K562 (cell line): ENCODE data around the gene SLAIN1. TPM values are rescaled to one million over a fixed set of nuclear protein-coding genes. Genes with fewer than 3 reads are reported as not detected.

Experiments
- ATAC-seq: fragments of 200-7000 bp; cut with Tn5 transposase; 3 replicates; pipeline ENCODE4 v1.9.1; 2020; ENCODE audit warnings: moderate library complexity
- BruUV-seq: library from RNA; stranded (reverse); fragments of 400-500 nt; replicated peaks from 2 replicates; lab custom pipeline; 2021; lab: Mats Ljungman, UMichigan
- CTCF ChIA-PET: fragments of 300-600 bp; formaldehyde crosslinking; extraction: SDS; loops from one replicate; lab custom pipeline; 2021; ENCODE audit warnings: low intra/inter-chr PET ratio; lab: Yijun Ruan, JAX
- POLR2A ChIA-PET: fragments of 300-600, 350-650 bp; sonication (Branson Sonifier 250); formaldehyde crosslinking; extraction: SDS; loops from one replicate; lab custom pipeline; 2021; ENCODE audit warnings: antibody characterized with exemption, inconsistent platforms; lab: Yijun Ruan, JAX
- DNase-seq, 4 experiments: peaks; one replicate each; pipeline versions ENCODE4 v3.0.0 to v3.0.0-alpha.2; 2011 to 2018; ENCODE audit warnings: low spot score in 3 of 4, mixed read lengths in 3 of 4; ENCODE audit errors: extremely low read depth in 1 of 4
- FAIRE-seq: peaks from 2 replicates; lab custom pipeline; 2011; peaks lifted over from hg19 to GRCh38; lab: Jason Lieb, UNC
- H2AFZ ChIP-seq: 2 replicates; pipeline ENCODE4 v1.6.0; 2011; ENCODE audit warnings: low read depth, low read length, control low read depth, inconsistent platforms
- H3K27ac ChIP-seq: fragments of 200-600 bp; 3 replicates; pipeline ENCODE4 v1.8.0; 2011; ENCODE audit warnings: low read depth, mild to moderate bottlenecking, control low read depth, inconsistent platforms, low read length, moderate library complexity, mixed read lengths; ENCODE audit errors: extremely low read depth
- H3K27me3 ChIP-seq, 2 experiments: fragments of 300-600 bp in 1 of 2; 2 replicates in 1 of 2; 3 replicates in 1 of 2; pipeline versions ENCODE4 v1.6.0 to v1.8.0; 2011; ENCODE audit warnings: inconsistent platforms in 2 of 2, low read length in 2 of 2, mild to moderate bottlenecking in 1 of 2, mixed read lengths in 1 of 2, moderate library complexity in 1 of 2; ENCODE audit not compliant: control insufficient read depth in 2 of 2, insufficient read depth in 2 of 2
- H3K36me3 ChIP-seq: fragments of 300-600 bp; 3 replicates; pipeline ENCODE4 v1.8.0; 2011; ENCODE audit warnings: mild to moderate bottlenecking, low read length, inconsistent platforms; ENCODE audit not compliant: control insufficient read depth, insufficient read depth
- H3K4me1 ChIP-seq, 2 experiments: fragments of 200-600 bp in 1 of 2; replicated peaks in 1 of 2; 2 replicates in 1 of 2; 3 replicates in 1 of 2; pipeline versions ENCODE4 v1.5.1 to v1.8.0; 2011; ENCODE audit warnings: inconsistent platforms in 2 of 2, low read length in 2 of 2, mild to moderate bottlenecking in 1 of 2, mixed read lengths in 1 of 2, moderate library complexity in 1 of 2; ENCODE audit not compliant: control insufficient read depth in 2 of 2, insufficient read depth in 2 of 2
- H3K4me2 ChIP-seq: 2 replicates; pipeline ENCODE4 v1.6.1; 2011; ENCODE audit warnings: low read length, control low read depth, inconsistent platforms, mixed read lengths; ENCODE audit not compliant: insufficient read depth
- H3K4me3 ChIP-seq: fragments of 200-600 bp; sonication (generic), shearing (Covaris generic); 2 replicates; pipeline ENCODE4 v1.5.1; 2016; ENCODE audit warnings: control low read depth, inconsistent platforms
- H3K79me2 ChIP-seq: fragments of 200-600 bp; 3 replicates; pipeline ENCODE4 v1.8.0; 2011; ENCODE audit warnings: low read length, inconsistent platforms; ENCODE audit not compliant: control insufficient read depth, insufficient read depth
- H3K9ac ChIP-seq, 2 experiments: 2 replicates each; pipeline versions ENCODE4 v1.6.0 to v1.6.1; 2011; ENCODE audit warnings: low read depth in 2 of 2, low read length in 2 of 2, control low read depth in 1 of 2, inconsistent platforms in 1 of 2, mild to moderate bottlenecking in 1 of 2, mixed read lengths in 1 of 2; ENCODE audit not compliant: insufficient read depth in 1 of 2
- H3K9me1 ChIP-seq: one replicate; pipeline ENCODE4 v1.6.0; 2011; ENCODE audit warnings: inconsistent platforms, mild to moderate bottlenecking, low read length, moderate library complexity; ENCODE audit not compliant: control insufficient read depth, insufficient read depth
- H3K9me3 ChIP-seq: replicated peaks from 2 replicates; pipeline ENCODE4 v1.5.1; 2011; ENCODE audit warnings: low read depth, low read length, inconsistent platforms; ENCODE audit not compliant: control insufficient read depth, insufficient read depth
- H4K20me1 ChIP-seq: replicated peaks from 2 replicates; pipeline ENCODE4 v1.6.1; 2011; ENCODE audit warnings: low read length, inconsistent platforms, mixed read lengths; ENCODE audit not compliant: control insufficient read depth, insufficient read depth
- MAFG ChIP-seq: fragments of 450-650 bp; conservative IDR thresholded peaks from 2 replicates; pipeline ENCODE4 v1.6.1; 2016; ENCODE audit warnings: missing genetic modification characterization, missing compliant biosample characterization
- SRSF7 ChIP-seq: fragments of 200-400 bp; formaldehyde crosslinking; optimal IDR thresholded peaks from 2 replicates; pipeline ENCODE3; 2017; ENCODE audit warnings: mild to moderate bottlenecking, low read depth, low read length
- WGBS: fragments of 100-300 bp; shearing (Covaris generic); methylation state at CpG from one replicate; pipeline ENCODE4 v1.1.6; 2016; ENCODE audit warnings: low coverage, mixed read lengths; ENCODE audit not compliant: insufficient coverage; ENCODE audit errors: missing lambda C conversion rate; 5-methylcytosine and 5-hydroxymethylcytosine counted together
- in situ Hi-C: fragments of 300-500 bp; cut with MboI; formaldehyde crosslinking; loops from 4 replicates; pipeline ENCODE4 v1.15.0; 2018; ENCODE audit warnings: inconsistent platforms, mixed read lengths
- intact Hi-C: fragments of 100-400 bp; cut with micrococcal nuclease; formaldehyde crosslinking; loops from 2 replicates; pipeline ENCODE4 v1.14.2; 2022
- polyA plus RNA-seq, 8 experiments: library from polyadenylated mRNA; depleted of rRNA in 4 of 8; stranded (reverse) in 5 of 8; unstranded in 3 of 8; fragments of >200 nt; fragmentation: Nextera tagmentation in 2 of 8; fragmentation: Illumina TruSeq in 1 of 8; extraction: Ambion mirVana in 2 of 8; extraction: Trizol in 1 of 8; gene quantifications; 2 replicates each; pipeline versions ENCODE4 v1.2.1 to v1.2.3, GENCODE V29; 2011 to 2014; ENCODE audit warnings: inconsistent platforms in 1 of 8, missing spikeins in 1 of 8
- total RNA-seq, 7 experiments: library from RNA; depleted of rRNA in 6 of 7; stranded (reverse); fragments of >200 nt in 6 of 7; fragmentation: Illumina TruSeq in 2 of 7; extraction: Trizol in 2 of 7; gene quantifications; 2 replicates each; pipeline versions ENCODE4 v1.2.1 to v1.2.3, GENCODE V29; 2011 to 2021; ENCODE audit warnings: low replicate concordance in 1 of 7
- TF ChIP-seq, protein P1 (sequence below), 2 experiments: fragments of 200-800 bp in 1 of 2; sonication (Bioruptor generic) in 1 of 2; sonication (generic) in 1 of 2; formaldehyde crosslinking in 1 of 2; IDR thresholded peaks in 1 of 2; conservative IDR thresholded peaks in 1 of 2; 2 replicates each; pipeline versions ENCODE4 v1.5.0 to v1.6.1; 2016 to 2020; ENCODE audit warnings: missing compliant biosample characterization in 1 of 2, missing genetic modification characterization in 1 of 2, missing genetic modification reagents in 1 of 2

The SLAIN1 gene
- total and polyA plus RNA-seq, 9 of the 15 experiments (the other 6 are each of a cell fraction or from before 2014, with no cell fraction given) = 0.07 to 0.40 (median 0.10) TPM; not detected in 3

DNA sequence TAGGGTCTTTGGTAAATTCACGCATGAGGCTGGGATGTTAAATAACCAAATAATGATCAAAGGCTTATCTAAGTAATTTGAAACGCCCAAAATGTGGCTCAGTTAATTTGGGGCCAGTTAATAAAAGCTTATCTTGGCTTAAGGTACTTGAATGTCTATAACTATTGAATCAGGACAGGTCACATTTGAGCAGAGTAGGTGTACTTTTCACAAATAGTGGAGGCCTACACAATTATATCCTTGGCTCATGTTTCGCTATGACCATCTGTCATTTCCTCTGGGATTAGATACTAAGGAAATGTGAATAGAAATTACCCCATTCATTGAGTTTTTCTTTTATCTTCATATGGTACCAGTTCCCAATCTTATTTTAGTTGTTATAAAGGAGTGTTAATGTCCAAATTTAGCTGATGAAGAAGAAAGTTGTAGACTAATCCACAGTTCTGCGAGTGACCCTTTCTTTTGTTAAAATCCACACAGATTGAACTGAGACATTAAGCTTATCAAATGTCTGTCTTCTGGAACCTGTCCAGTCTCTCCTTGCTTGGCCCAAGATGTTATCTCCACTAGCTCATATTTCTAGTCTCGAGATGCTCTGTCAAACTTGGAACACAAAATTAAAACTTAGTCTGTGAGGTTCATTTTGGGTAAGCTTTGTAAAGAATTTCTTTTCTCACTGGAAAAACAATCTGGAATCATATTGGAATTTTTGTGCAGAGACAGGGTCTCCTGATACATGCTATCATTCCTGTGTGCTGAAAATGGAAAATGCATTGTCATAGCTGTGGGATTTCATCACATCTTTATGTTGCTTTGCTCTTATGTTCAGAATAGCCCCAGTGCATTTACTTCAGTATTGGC, 31.0 kb downstream of the SLAIN1 start:
- intact Hi-C loops (no loop called here), in situ Hi-C loops (no loop called here)
- Histone ChIP-seq H3K4me1 (no peaks in the 10 kb centered on the region), H3K36me3 (no peaks in the 10 kb centered on the region), H2AFZ (no peak overlapping the region), H3K79me2 (no peaks in the 10 kb centered on the region), H3K9me1 (no peaks in the 10 kb centered on the region), H3K9ac (no peak overlapping the region), H3K4me2 (no peak overlapping the region), H3K27me3 (no peaks in the 10 kb centered on the region), H4K20me1 (no peaks in the 10 kb centered on the region), H3K4me3 (no peak overlapping the region), H3K9me3 (no peaks in the 10 kb centered on the region), H3K27ac (no peak overlapping the region)
- ChIA-PET CTCF (no interaction called here), POLR2A (no interaction called here)
- FAIRE-seq (no peak), DNase-seq (no peak), ATAC-seq (no peak)
- 3% methylated on average over 5 of the region's 5 CpGs for WGBS
- TF ChIP-seq, protein P1, sequence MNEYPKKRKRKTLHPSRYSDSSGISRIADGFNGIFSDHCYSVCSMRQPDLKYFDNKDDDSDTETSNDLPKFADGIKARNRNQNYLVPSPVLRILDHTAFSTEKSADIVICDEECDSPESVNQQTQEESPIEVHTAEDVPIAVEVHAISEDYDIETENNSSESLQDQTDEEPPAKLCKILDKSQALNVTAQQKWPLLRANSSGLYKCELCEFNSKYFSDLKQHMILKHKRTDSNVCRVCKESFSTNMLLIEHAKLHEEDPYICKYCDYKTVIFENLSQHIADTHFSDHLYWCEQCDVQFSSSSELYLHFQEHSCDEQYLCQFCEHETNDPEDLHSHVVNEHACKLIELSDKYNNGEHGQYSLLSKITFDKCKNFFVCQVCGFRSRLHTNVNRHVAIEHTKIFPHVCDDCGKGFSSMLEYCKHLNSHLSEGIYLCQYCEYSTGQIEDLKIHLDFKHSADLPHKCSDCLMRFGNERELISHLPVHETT (CRISPR knock-in tag; conservative IDR thresholded peaks at IDR 0.05 in 1 of 2, IDR thresholded peaks at IDR 0.05 in 1 of 2) = no peak
- TF ChIP-seq SRSF7 (no peak), MAFG (0 out of 2 replicates have a peak, but pooled peaks have one; percentile 19)
- no TSS peak for BruUV-seq
